Stimulated activated CD4-positive, alpha-beta T cell treated with anti-CD3 and anti-CD28 coated beads, TNF-alpha, amount 100 ng/mL, for 48 hours (primary cell): ENCODE data around the gene SCN4B.

Experiments used
- DNase-seq, 3 donors: peaks; one replicate each; pipeline ENCODE4 v3.0.0-alpha.2; 2020; ENCODE audit warnings: low read depth in 3 of 3

The SCN4B gene

DNA sequence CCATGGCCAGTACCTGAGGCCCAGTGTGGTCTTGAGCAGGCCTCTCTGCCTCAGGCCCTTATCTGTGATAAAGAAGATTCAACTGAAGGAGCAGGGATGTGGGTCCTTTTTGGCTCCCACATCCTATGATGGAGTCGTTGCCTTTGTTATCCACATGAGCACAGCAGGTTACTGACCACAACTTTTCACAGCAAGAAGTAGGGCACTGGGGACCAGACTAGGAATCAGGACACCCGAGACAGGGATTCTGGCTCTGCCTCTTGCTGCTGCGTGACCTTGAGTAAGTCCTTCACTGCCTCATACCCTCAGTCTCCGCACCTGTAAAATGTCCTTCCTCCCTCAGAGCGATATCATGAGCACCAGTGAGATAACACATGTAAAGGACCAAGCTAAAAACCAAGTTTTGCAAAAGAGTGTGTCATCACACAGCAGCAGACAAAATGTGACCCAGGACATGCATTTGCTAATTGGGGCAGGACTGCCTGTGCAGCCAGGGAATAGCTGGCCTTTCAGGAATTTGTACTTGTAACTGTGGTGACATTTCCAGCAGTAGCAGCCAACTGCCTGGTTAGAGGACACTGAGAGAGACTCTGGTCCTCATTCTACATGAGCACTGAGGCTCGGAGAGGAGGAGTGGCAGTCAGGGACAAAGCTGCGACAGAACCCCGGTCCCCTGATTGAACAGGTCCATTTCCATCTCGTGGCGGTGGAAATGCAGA, 52.6 kb downstream of the SCN4B start:
- no peak for DNase-seq

DNA sequence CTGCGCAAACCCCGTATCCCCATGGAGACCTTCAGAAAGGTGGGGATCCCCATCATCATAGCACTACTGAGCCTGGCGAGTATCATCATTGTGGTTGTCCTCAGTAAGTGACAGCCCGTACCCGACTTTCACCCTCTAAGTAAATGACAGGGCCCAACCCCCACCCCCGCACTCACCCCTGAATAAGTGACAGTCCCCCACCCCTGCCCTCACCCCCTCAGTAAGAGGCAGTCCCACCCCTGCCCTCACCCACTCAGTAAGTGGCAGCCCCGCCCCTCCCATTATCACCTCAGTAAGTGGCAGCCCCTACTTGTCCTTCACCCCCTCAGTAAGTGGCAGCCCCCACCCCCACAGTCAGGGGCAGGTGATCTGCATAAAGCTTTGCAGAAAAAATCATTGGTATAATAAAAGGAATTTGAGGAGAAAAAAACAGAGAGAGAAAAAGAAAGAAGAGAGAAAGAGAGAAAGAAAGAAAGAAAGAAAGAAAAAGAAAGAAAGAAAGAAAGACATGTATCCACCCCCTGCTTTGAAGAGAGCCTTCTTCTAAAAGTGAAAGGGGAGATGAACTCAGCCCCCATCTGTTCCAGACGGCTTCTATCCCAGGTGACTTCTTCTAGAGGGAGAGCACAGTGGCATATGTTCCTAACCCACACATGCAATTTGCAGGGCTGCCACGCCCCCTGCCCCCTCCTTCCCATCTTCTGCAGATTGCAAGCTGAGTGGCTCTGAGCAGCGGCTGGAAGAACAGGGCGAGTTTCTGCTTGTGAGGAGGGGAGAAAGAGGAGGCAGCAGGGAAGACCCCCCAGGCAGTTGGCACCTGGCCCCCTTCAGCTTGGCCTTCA, 53.4 kb downstream of the SCN4B start:
- DNase-seq = no peak

DNA sequence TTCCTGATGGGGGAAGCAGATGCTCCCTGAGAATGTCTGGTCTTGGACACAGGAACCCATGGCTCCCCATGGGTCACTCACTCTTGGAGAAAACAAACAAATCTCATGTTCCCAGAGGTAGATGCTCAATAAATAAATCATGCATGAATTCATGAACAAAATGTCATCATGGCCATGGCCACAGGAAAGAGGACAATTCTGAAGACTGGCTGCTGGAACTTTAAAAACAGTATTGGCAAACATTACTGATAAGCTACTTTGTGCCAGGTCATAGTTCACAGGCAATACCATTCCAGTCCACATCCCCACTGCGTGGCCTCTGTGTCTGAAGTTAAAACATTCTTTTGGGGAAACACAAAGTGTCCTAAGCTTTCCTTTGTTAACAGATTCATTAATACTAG, 56.7 kb downstream of the SCN4B start:
- DNase-seq = no peak

- no peak for DNase-seq
Observed at GRCh38 chr11:118095493-118095892, 57.1 kb downstream of the SCN4B start.

GRCh38 chr11:118092907-118093571, 59.6 kb downstream of the SCN4B start:
- no peak for DNase-seq

DNA sequence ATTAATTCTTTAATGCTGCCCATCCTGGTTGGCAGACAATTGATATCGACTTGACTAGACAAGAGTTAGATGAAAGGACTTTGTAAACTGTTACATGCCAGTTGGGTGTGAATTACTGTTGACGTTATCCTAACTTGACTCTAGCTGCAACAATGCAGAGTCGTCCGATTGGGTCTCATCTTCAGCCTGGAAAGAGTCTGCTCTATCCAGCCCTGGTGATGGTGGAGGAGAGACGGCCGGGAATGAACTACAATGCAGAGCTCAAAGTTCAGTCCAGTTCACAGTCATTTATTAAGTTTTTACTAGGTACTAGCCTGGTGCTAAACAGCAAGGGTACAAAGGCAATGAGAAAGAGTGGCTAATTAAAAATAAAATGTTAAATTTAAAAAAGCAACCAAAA, 60.9 kb downstream of the SCN4B start:
- DNase-seq = no peak

DNA sequence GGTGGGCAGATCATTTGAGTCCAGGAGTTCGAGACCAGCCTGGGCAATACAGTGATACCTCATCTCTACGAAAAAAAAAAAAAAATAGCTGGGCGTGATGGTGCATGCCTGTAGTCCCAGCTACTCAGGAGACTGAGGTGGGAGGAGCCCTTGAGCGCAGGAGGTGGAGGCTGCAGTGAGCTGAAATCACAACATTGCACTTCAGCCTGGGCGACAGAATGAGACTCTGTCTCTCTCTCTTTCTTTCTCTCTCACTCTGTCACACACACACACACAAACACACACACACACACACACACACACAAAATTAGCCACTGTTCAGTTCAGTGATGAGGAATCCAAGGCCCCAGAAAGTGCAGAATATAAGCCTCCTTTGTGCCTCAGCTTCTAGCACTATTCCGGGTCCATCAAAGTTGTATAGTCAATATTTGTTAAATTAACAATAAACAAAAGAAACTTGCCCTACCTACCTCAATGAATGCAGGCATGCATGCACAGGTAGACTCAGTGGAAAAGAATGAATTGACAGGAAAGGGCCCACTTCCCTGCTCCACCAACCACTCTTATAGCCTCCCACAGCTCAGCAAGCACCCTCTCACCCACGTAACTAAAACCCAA, 62.0 kb downstream of the SCN4B start:
- DNase-seq = no peak

DNA sequence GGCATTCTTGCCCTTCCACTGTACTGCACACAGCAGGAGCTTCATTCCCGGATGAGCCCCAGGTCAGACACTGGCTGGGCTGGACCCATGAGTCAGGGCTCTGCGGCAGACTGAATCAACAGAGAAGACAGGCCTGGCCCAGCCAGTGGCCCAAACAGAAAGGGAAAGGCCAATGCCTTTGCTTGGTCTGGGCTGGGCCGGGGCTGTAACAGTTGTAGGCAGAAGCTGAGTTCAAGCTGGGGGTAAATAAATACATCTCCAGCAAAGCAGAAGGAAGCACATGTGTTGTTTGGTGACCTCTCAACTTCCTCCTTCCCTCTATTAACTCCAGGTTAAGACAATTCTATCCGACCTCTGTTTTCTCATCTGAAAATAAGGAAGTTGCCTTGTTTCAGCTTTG, 64.1 kb downstream of the SCN4B start:
- no peak for DNase-seq

DNA sequence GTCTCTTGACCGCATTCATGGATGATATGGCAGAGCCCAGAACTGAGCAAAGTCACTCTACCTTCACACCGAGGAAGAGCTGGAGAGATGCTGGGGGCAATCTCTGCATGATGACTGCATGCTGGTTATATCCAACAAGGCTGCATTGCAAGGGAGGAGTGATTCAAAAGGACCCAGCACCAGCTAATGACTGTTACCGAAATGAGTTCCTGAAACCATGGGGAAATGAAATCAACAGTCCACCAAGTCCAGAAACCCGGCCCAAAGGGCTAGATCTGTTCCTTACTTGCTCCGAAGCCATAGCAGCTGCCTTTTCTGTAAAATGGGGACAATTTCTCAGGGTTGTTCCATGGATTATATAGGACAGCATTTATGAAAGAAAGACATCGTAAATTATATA, 64.7 kb downstream of the SCN4B start:
- no peak for DNase-seq

DNA sequence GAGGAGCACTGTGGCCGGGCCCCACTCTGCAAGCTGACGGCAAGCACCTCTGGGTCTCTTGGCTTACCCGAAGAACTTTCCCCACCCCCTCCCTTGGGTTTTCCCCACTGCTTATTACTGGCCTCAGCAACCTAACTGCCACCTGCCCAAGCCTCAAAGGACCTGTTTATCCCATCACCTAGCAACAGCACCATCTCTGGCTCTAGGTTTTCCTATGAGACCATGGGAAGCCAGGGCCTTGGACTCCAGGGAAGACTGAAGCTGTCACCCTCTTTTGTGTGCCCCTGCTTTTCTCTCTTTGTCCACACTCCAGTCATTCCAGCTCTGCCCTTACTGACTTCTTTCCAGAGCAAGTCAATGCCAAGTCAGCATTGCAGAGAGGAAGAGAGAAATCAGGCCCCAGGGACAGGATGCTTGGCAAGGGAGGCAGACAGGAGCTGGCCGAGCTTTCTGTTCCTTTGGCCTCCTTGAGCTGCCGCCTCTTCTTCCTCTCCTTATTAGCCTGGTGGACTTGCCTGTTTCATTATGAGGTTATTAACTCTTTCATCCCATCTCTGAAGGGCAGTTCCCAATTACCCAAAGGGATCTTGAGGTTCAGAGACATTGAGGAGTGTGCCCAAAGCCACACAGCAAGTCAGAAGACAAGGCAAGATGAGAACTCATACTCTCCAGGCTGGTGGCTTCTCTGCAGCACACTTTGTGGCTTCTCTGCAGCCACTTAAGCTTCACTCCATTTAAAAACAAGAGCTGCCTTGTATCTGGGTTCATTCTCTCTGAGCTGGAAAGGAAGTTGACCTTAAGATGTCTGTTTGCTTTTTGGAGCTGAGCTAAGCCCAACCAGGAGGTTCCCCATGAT, 65.5 kb downstream of the SCN4B start, which contains the start of gene SMIM35:
SMIM35 (minus strand) TSS at position 51 of the 856 bp plus-strand sequence. CDS start 206 bp downstream, outside the sequence.
- no peak for DNase-seq

DNA sequence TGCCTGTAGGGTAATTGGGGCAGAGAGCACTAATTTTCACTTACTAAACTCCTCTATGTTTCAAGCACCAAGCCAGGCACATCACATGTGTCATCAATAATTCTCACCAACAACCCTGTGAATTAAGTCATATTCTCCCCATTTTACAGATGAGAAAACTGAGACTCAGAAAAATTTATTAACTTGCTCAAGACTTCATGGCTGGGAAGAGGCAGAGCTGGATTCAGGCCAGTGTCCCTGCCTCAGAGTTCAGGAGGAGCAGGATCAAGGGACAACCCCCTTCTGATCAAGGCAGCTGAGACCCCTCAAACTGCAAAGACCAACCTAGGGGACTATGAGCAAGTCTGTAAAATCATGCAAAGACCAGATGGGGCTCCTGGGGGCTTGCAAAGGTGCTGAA, 68.0 kb downstream of the SCN4B start:
- DNase-seq = no peak

DNA sequence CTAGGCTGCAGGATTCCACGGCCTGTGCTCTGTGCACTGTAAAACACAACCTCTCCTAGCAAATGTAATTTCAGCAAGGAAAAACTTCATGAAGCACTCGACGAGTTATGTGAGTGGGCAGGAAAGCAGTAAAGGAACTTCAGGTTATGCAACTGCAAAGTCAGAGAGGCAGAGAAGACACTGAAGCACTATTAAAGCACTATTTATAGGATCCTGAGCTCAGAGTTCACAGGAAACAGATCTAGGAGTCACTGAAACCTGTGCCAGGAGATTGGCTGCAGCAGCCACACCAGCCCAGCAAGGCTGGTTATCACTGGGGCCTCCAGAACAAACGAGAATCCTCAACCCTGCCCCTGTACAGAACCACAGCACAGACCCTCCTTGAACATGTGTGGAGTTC, 68.4 kb downstream of the SCN4B start:
- DNase-seq = no peak
